Endodermal cell (in vitro differentiated cells): Measurements from ENCODE around the gene IKZF2. TPM values are rescaled to one million over a fixed set of nuclear protein-coding genes. Genes with fewer than 3 reads are reported as not detected.

ENCODE experiments used
- DNase-seq: peaks from one replicate; pipeline ENCODE4 v3.0.0-alpha.2; 2017
- H3K27ac ChIP-seq: 2 replicates; pipeline ENCODE4 v1.5.1; 2013; ENCODE audit warnings: mild to moderate bottlenecking, low read depth, low read length, moderate library complexity
- H3K27me3 ChIP-seq: 2 replicates; pipeline ENCODE4 v1.6.1; 2013; ENCODE audit warnings: mild to moderate bottlenecking, low read length, moderate library complexity; ENCODE audit not compliant: insufficient read depth, control insufficient read depth, poor library complexity, severe bottlenecking
- H3K36me3 ChIP-seq: 2 replicates; pipeline ENCODE4 v1.7.0; 2013; ENCODE audit warnings: mild to moderate bottlenecking, low read length, moderate library complexity; ENCODE audit not compliant: control insufficient read depth, insufficient read depth
- H3K4me1 ChIP-seq: one replicate; pipeline ENCODE4 v1.7.0; 2013; ENCODE audit warnings: low read length; ENCODE audit not compliant: control insufficient read depth, insufficient read depth
- H3K4me3 ChIP-seq: 2 replicates; pipeline ENCODE4 v1.5.1; 2013; ENCODE audit warnings: mild to moderate bottlenecking, low read length, moderate library complexity
- H3K9ac ChIP-seq: 2 replicates; pipeline ENCODE4 v1.6.1; 2013; ENCODE audit warnings: mild to moderate bottlenecking, low read length, moderate library complexity; ENCODE audit not compliant: poor library complexity, severe bottlenecking; ENCODE audit errors: extremely low read depth
- H3K9me3 ChIP-seq: 2 replicates; pipeline ENCODE4 v1.6.1; 2013; ENCODE audit warnings: mild to moderate bottlenecking, low read length, moderate library complexity; ENCODE audit not compliant: control insufficient read depth
- H3K27ac Mint-ChIP-seq: 2 replicates; pipeline ENCODE4 v1.8.0; 2020; ENCODE audit warnings: mixed read lengths
- H3K27me3 Mint-ChIP-seq: 2 replicates; pipeline ENCODE4 v1.8.0; 2021; ENCODE audit warnings: mild to moderate bottlenecking, mixed read lengths; ENCODE audit not compliant: insufficient read depth
- H3K36me3 Mint-ChIP-seq: 2 replicates; pipeline ENCODE4 v1.8.0; 2020; ENCODE audit warnings: low read depth, mixed read lengths
- H3K4me1 Mint-ChIP-seq: 2 replicates; pipeline ENCODE4 v1.8.0; 2020; ENCODE audit warnings: mixed read lengths
- H3K4me3 Mint-ChIP-seq: 2 replicates; pipeline ENCODE4 v1.8.0; 2020; ENCODE audit warnings: mild to moderate bottlenecking, moderate library complexity, mixed read lengths
- H3K9me3 Mint-ChIP-seq: 2 replicates; pipeline ENCODE4 v1.8.0; 2020; ENCODE audit warnings: mild to moderate bottlenecking, mixed read lengths
- WGBS, 2 experiments: methylation state at CpG; one replicate each; pipeline versions ENCODE4 v1.1.5 to v1.1.7; 2013; ENCODE audit warnings: missing lambda C conversion rate in 2 of 2, mixed read lengths in 1 of 2; ENCODE audit not compliant: insufficient coverage in 1 of 2, insufficient read length in 1 of 2; 5-methylcytosine and 5-hydroxymethylcytosine counted together
- total RNA-seq, 2 donors: library from RNA; stranded (reverse); fragmentation: NEBNext Ultra II Directional in 1 of 2; extraction: Animal tissue kit (Norgen Biotek cat#: 25700) in 1 of 2; gene quantifications; 2 replicates in 1 of 2; 3 replicates in 1 of 2; pipeline ENCODE4 v1.2.1, GENCODE V29; 2021
- TF ChIP-seq, protein P1 (sequence below): fragments of 200-600 bp; sonication (generic); conservative IDR thresholded peaks from 2 replicates; pipeline ENCODE4 v1.5.0; 2021; ENCODE audit warnings: antibody characterized with exemption, mild to moderate bottlenecking

The IKZF2 gene
- total RNA-seq, 2 donors from 2014 or later: 3.9 to 8.7 TPM

GRCh38 chr2:212977152-212977551 is 174.3 kb downstream of the IKZF2 start:
- Mint-ChIP-seq H3K9me3 (no peaks in the 10 kb centered on the region), H3K4me1 (peaks cover 15% of the 10 kb centered on the region), H3K36me3 (no peaks in the 10 kb centered on the region), H3K27ac (no peak overlapping the region), H3K27me3 (no peaks in the 10 kb centered on the region), H3K4me3 (no peak overlapping the region)
- no peak overlapping the region for H3K4me3 ChIP-seq
- H3K9me3 ChIP-seq: no peaks in the 10 kb centered on the region
- no peak for DNase-seq
- H3K9ac ChIP-seq: no peak overlapping the region
- peaks cover 3% of the 10 kb centered on the region for H3K4me1 ChIP-seq
- TF ChIP-seq, protein P1, sequence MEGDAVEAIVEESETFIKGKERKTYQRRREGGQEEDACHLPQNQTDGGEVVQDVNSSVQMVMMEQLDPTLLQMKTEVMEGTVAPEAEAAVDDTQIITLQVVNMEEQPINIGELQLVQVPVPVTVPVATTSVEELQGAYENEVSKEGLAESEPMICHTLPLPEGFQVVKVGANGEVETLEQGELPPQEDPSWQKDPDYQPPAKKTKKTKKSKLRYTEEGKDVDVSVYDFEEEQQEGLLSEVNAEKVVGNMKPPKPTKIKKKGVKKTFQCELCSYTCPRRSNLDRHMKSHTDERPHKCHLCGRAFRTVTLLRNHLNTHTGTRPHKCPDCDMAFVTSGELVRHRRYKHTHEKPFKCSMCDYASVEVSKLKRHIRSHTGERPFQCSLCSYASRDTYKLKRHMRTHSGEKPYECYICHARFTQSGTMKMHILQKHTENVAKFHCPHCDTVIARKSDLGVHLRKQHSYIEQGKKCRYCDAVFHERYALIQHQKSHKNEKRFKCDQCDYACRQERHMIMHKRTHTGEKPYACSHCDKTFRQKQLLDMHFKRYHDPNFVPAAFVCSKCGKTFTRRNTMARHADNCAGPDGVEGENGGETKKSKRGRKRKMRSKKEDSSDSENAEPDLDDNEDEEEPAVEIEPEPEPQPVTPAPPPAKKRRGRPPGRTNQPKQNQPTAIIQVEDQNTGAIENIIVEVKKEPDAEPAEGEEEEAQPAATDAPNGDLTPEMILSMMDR: no peak
- WGBS, 2 experiments: 91 to 100% methylated on average over 1 to 2 of the region's 2 CpGs
- H3K27ac ChIP-seq: no peak overlapping the region
- no peaks in the 10 kb centered on the region for H3K27me3 ChIP-seq
- H3K36me3 ChIP-seq: no peaks in the 10 kb centered on the region

GRCh38 chr2:212975333-212975732 is 176.1 kb downstream of the IKZF2 start:
- Histone ChIP-seq H3K27ac (no peak overlapping the region), H3K27me3 (no peaks in the 10 kb centered on the region), H3K9me3 (no peaks in the 10 kb centered on the region), H3K36me3 (no peaks in the 10 kb centered on the region), H3K9ac (no peak overlapping the region), H3K4me1 (peaks cover 3% of the 10 kb centered on the region), H3K4me3 (no peak overlapping the region)
- H3K27ac Mint-ChIP-seq: no peak overlapping the region
- peaks cover 15% of the 10 kb centered on the region for H3K4me1 Mint-ChIP-seq
- no peaks in the 10 kb centered on the region for H3K27me3 Mint-ChIP-seq
- TF ChIP-seq, protein P1: no peak
- DNase-seq: no peak
- no peaks in the 10 kb centered on the region for H3K36me3 Mint-ChIP-seq
- WGBS, 2 experiments: 75 to 100% methylated on average over 1 of the region's 1 CpG
- H3K9me3 Mint-ChIP-seq: no peaks in the 10 kb centered on the region
- no peak overlapping the region for H3K4me3 Mint-ChIP-seq

- H3K4me1 Mint-ChIP-seq: peaks cover 11% of the 10 kb centered on the region
- no peaks in the 10 kb centered on the region for H3K9me3 Mint-ChIP-seq
- H3K9ac ChIP-seq: no peak overlapping the region
- TF ChIP-seq, protein P1: no peak
- no peaks in the 10 kb centered on the region for H3K36me3 ChIP-seq
- no peak overlapping the region for H3K27ac Mint-ChIP-seq
- no peaks in the 10 kb centered on the region for H3K36me3 Mint-ChIP-seq
- no peak overlapping the region for H3K27ac ChIP-seq
- no peaks in the 10 kb centered on the region for H3K27me3 Mint-ChIP-seq
- H3K9me3 ChIP-seq: no peaks in the 10 kb centered on the region
- H3K27me3 ChIP-seq: no peaks in the 10 kb centered on the region
- no peak for DNase-seq
- WGBS, 2 experiments: 44 to 50% methylated on average over 2 of the region's 2 CpGs
- peaks cover 3% of the 10 kb centered on the region for H3K4me1 ChIP-seq
- H3K4me3 ChIP-seq: no peak overlapping the region
- no peak overlapping the region for H3K4me3 Mint-ChIP-seq
Measured at GRCh38 chr2:212974692-212975091, 176.7 kb downstream of the IKZF2 start.
